ENCODE data around the gene ASCL5. TPM values are rescaled to one million over a fixed set of nuclear protein-coding genes. Genes with fewer than 3 reads are reported as not detected.

ASCL5 gene
- total RNA-seq, 1 experiment from 2014 or later: not detected

DNA sequence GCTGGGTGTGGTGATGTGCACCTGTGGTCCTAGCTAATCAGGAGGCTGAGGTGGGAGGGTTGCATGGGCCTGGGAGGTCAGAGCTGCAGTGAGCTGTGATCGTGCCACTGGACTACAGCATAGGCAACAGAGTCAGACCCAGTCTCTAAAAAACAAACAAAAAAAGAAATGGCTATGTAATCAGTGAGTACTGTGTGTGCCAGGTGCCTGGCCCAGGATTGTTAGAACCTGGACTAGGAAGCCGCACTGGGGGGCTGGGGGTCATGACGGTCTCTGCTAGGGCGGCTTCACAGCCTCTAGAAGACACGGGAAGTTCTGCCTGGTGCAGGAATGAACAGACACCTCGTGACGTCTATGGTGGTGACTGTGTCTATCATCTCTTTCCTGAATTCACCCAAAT lies 18.8 kb upstream of the ASCL5 start:
- Histone ChIP-seq H3K9me3 (ENCODE audit: control insufficient read depth, insufficient read depth, low read depth, low read length) (no peaks in the 10 kb centered on the region), H3K27me3 (ENCODE audit: control insufficient read depth, insufficient read depth, low read length) (no peaks in the 10 kb centered on the region), H3K27ac (ENCODE audit: low read length) (no peak overlapping the region), H3K36me3 (ENCODE audit: control insufficient read depth, insufficient read depth, low read length) (peaks cover 7% of the 10 kb centered on the region; the same call in 1 of the 2 replicates), H3K4me3 (ENCODE audit: low read depth in 2 of 2, low read length in 2 of 2) (no peak overlapping the region), H3K4me1 (ENCODE audit: control insufficient read depth, insufficient read depth, low read length) (no peaks in the 10 kb centered on the region)
- DNase-seq (ENCODE audit: low read depth, low spot score): no peak
- ChIA-PET POLR2A (no interaction called here), CTCF (no interaction called here)
- intact Hi-C loops (cut with micrococcal nuclease; ENCODE audit: unreplicated experiment) (no loop called here), in situ Hi-C loops (cut with HindIII; ENCODE audit: low pct_unique_long_range_greater_than_20kb, low sequenced_read_pairs) (no loop called here)
- ATAC-seq: no peak
- TF ChIP-seq TCF7L2 (IDR thresholded peaks at IDR 0.05; ENCODE audit: low read depth, low read length): no peak
- TF ChIP-seq, protein P1, sequence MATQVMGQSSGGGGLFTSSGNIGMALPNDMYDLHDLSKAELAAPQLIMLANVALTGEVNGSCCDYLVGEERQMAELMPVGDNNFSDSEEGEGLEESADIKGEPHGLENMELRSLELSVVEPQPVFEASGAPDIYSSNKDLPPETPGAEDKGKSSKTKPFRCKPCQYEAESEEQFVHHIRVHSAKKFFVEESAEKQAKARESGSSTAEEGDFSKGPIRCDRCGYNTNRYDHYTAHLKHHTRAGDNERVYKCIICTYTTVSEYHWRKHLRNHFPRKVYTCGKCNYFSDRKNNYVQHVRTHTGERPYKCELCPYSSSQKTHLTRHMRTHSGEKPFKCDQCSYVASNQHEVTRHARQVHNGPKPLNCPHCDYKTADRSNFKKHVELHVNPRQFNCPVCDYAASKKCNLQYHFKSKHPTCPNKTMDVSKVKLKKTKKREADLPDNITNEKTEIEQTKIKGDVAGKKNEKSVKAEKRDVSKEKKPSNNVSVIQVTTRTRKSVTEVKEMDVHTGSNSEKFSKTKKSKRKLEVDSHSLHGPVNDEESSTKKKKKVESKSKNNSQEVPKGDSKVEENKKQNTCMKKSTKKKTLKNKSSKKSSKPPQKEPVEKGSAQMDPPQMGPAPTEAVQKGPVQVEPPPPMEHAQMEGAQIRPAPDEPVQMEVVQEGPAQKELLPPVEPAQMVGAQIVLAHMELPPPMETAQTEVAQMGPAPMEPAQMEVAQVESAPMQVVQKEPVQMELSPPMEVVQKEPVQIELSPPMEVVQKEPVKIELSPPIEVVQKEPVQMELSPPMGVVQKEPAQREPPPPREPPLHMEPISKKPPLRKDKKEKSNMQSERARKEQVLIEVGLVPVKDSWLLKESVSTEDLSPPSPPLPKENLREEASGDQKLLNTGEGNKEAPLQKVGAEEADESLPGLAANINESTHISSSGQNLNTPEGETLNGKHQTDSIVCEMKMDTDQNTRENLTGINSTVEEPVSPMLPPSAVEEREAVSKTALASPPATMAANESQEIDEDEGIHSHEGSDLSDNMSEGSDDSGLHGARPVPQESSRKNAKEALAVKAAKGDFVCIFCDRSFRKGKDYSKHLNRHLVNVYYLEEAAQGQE (IDR thresholded peaks at IDR 0.05; ENCODE audit: insufficient read depth in 1 of 2, low read depth in 2 of 2, low read length in 1 of 2): no peak
- TF ChIP-seq POLR2AphosphoS5 (IDR thresholded peaks at IDR 0.05; ENCODE audit: low read depth, low read length): no peak
- TF ChIP-seq, protein P2, sequence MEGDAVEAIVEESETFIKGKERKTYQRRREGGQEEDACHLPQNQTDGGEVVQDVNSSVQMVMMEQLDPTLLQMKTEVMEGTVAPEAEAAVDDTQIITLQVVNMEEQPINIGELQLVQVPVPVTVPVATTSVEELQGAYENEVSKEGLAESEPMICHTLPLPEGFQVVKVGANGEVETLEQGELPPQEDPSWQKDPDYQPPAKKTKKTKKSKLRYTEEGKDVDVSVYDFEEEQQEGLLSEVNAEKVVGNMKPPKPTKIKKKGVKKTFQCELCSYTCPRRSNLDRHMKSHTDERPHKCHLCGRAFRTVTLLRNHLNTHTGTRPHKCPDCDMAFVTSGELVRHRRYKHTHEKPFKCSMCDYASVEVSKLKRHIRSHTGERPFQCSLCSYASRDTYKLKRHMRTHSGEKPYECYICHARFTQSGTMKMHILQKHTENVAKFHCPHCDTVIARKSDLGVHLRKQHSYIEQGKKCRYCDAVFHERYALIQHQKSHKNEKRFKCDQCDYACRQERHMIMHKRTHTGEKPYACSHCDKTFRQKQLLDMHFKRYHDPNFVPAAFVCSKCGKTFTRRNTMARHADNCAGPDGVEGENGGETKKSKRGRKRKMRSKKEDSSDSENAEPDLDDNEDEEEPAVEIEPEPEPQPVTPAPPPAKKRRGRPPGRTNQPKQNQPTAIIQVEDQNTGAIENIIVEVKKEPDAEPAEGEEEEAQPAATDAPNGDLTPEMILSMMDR (IDR thresholded peaks at IDR 0.05): no peak
- no peak for TF ChIP-seq SIN3A (IDR thresholded peaks at IDR 0.05; ENCODE audit: borderline replicate concordance, insufficient read depth, low read depth, low read length)
- BruUV-seq (replicated peaks): no TSS peak

DNA sequence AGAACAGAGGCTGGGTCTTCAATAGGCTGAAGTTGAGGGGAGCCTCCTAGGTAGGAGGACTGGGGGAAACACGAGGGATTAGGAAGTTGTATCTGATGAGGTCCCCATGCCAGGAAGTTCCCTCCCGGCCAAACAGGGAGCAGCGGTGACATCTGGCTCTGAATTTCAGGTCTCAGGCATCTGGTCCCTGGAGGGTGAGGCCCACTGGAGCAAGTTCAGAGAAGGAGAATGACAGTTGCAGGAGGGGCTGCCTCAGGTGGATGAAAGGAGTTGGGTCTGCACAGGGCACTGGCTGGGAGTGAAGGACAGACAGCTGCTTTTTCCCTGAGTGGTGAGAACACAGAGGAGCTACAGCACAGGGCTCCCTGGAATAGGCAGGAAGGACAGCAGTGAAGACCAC lies 18.1 kb upstream of the ASCL5 start:
- Histone ChIP-seq H3K27me3 (ENCODE audit: control insufficient read depth, insufficient read depth, low read length) (no peaks in the 10 kb centered on the region), H3K27ac (ENCODE audit: low read length) (no peak overlapping the region), H3K36me3 (ENCODE audit: control insufficient read depth, insufficient read depth, low read length) (peaks cover 7% of the 10 kb centered on the region; the same call in 1 of the 2 replicates), H3K9me3 (ENCODE audit: control insufficient read depth, insufficient read depth, low read depth, low read length) (no peaks in the 10 kb centered on the region), H3K4me1 (ENCODE audit: control insufficient read depth, insufficient read depth, low read length) (no peaks in the 10 kb centered on the region), H3K4me3 (ENCODE audit: low read depth in 2 of 2, low read length in 2 of 2) (no peak overlapping the region)
- ATAC-seq (no peak), DNase-seq (ENCODE audit: low read depth, low spot score) (no peak)
- in situ Hi-C loops (cut with HindIII; ENCODE audit: low pct_unique_long_range_greater_than_20kb, low sequenced_read_pairs) (no loop called here), intact Hi-C loops (cut with micrococcal nuclease; ENCODE audit: unreplicated experiment) (no loop called here)
- POLR2A ChIA-PET: no interaction called here
- CTCF ChIA-PET: interaction anchor here (0.6 kb wide), 1 partner anchor 34 kb away, joined by 3 read pairs; no protein-coding TSS in a partner anchor
- TF ChIP-seq TCF7L2 (IDR thresholded peaks at IDR 0.05; ENCODE audit: low read depth, low read length) (no peak), SIN3A (IDR thresholded peaks at IDR 0.05; ENCODE audit: borderline replicate concordance, insufficient read depth, low read depth, low read length) (no peak)
- TF ChIP-seq, protein P2 (IDR thresholded peaks at IDR 0.05): no peak
- TF ChIP-seq, protein P1 (IDR thresholded peaks at IDR 0.05; ENCODE audit: insufficient read depth in 1 of 2, low read depth in 2 of 2, low read length in 1 of 2): no peak
- no TSS peak for BruUV-seq (replicated peaks)

Data from Panc1 (cell line).